K562 (cell line): ENCODE measurements around the gene CDK4. TPM values are rescaled to one million over a fixed set of nuclear protein-coding genes. Genes with fewer than 3 reads are reported as not detected.

Experiments
- AFF1 ChIP-seq, 2 experiments: fragments of 450-650 bp; IDR thresholded peaks; 2 replicates each; pipeline ENCODE4 v1.6.1; 2018; ENCODE audit warnings: mild to moderate bottlenecking in 2 of 2, low read depth in 1 of 2; ENCODE audit not compliant: partially characterized antibody in 2 of 2
- ARID1B ChIP-seq: fragments of 450-650 bp; IDR thresholded peaks from 2 replicates; pipeline ENCODE4 v1.6.1; 2016; ENCODE audit warnings: antibody characterized with exemption, mild to moderate bottlenecking, inconsistent platforms
- BDP1 ChIP-seq: IDR thresholded peaks from 3 replicates; pipeline ENCODE4 v1.6.1; 2011; ENCODE audit not compliant: insufficient read length, insufficient read depth
- CHD1 ChIP-seq: fragments of 200-600 bp; sonication (generic); IDR thresholded peaks from one replicate; pipeline ENCODE4 v1.6.1; 2012; ENCODE audit warnings: mild to moderate bottlenecking, moderate library complexity, low read length, inconsistent platforms
- HNRNPLL ChIP-seq: fragments of 200-400 bp; formaldehyde crosslinking; IDR thresholded peaks from 2 replicates; pipeline ENCODE4 v1.6.1; 2017; ENCODE audit warnings: low read length, low read depth, mild to moderate bottlenecking; ENCODE audit not compliant: poor library complexity, severe bottlenecking
- KDM1A ChIP-seq, 2 experiments: fragments of 450-650 bp; IDR thresholded peaks; 2 replicates each; pipeline ENCODE4 v1.6.1; 2016; ENCODE audit warnings: mild to moderate bottlenecking in 2 of 2
- PCBP1 ChIP-seq: fragments of 200-400 bp; formaldehyde crosslinking; IDR thresholded peaks from 2 replicates; pipeline ENCODE4 v1.6.1; 2018; ENCODE audit warnings: mild to moderate bottlenecking, low read depth, low read length; ENCODE audit not compliant: poor library complexity, severe bottlenecking
- PTTG1 ChIP-seq: fragments of 450-650 bp; IDR thresholded peaks from 2 replicates; pipeline ENCODE4 v1.6.1; 2016; ENCODE audit warnings: low read depth, mild to moderate bottlenecking, missing genetic modification characterization, missing compliant biosample characterization
- RCOR1 ChIP-seq, 2 experiments: IDR thresholded peaks; 2 replicates each; pipeline ENCODE4 v1.6.1; 2012; ENCODE audit warnings: low read depth in 2 of 2, low read length in 2 of 2, borderline replicate concordance in 1 of 2, improper control_type of control experiment in 1 of 2
- SPI1 ChIP-seq: IDR thresholded peaks from 2 replicates; pipeline ENCODE4 v1.6.1; 2011; ENCODE audit warnings: low read depth, low read length, control low read depth, borderline replicate concordance
- YY1 ChIP-seq, 3 experiments: IDR thresholded peaks; 2 replicates each; pipeline ENCODE4 v1.6.1; 2011; ENCODE audit warnings: low read length in 2 of 3, mild to moderate bottlenecking in 2 of 3, moderate library complexity in 2 of 3, borderline replicate concordance in 1 of 3, control low read depth in 1 of 3, low read depth in 1 of 3; ENCODE audit not compliant: insufficient read depth in 3 of 3, insufficient replicate concordance in 2 of 3, control insufficient read depth in 1 of 3, insufficient read length in 1 of 3; ENCODE audit errors: extremely low read depth in 1 of 3
- ZEB2 ChIP-seq: fragments of 450-650 bp; IDR thresholded peaks from 2 replicates; pipeline ENCODE4 v1.6.1; 2016
- ZNF134 ChIP-seq: fragments of 250-450 bp; sonication (Bioruptor Pico); conservative IDR thresholded peaks from 2 replicates; pipeline ENCODE4 v1.4.0; 2020
- ZNF398 ChIP-seq: fragments of 250-450 bp; sonication (Bioruptor Pico); IDR thresholded peaks from 2 replicates; pipeline ENCODE4 v1.8.0; 2021; ENCODE audit warnings: moderate library complexity, mild to moderate bottlenecking, inconsistent platforms
- polyA plus RNA-seq, 8 experiments: library from polyadenylated mRNA; depleted of rRNA in 4 of 8; stranded (reverse) in 5 of 8; unstranded in 3 of 8; fragments of >200 nt; fragmentation: Nextera tagmentation in 2 of 8; fragmentation: Illumina TruSeq in 1 of 8; extraction: Ambion mirVana in 2 of 8; extraction: Trizol in 1 of 8; gene quantifications; 2 replicates each; pipeline versions ENCODE4 v1.2.1 to v1.2.3, GENCODE V29; 2011 to 2014; ENCODE audit warnings: inconsistent platforms in 1 of 8, missing spikeins in 1 of 8
- total RNA-seq, 7 experiments: library from RNA; depleted of rRNA in 6 of 7; stranded (reverse); fragments of >200 nt in 6 of 7; fragmentation: Illumina TruSeq in 2 of 7; extraction: Trizol in 2 of 7; gene quantifications; 2 replicates each; pipeline versions ENCODE4 v1.2.1 to v1.2.3, GENCODE V29; 2011 to 2021; ENCODE audit warnings: low replicate concordance in 1 of 7
- TF ChIP-seq, protein P1 (sequence below): sonication (generic); formaldehyde crosslinking; IDR thresholded peaks from 2 replicates; pipeline ENCODE4 v1.4.0; 2020; ENCODE audit warnings: mild to moderate bottlenecking, missing genetic modification reagents
- TF ChIP-seq, protein P2 (sequence below): fragments of 250-450 bp; sonication (Bioruptor Pico); IDR thresholded peaks from 2 replicates; pipeline ENCODE4 v1.4.0; 2020; ENCODE audit warnings: borderline replicate concordance

CDK4 gene
- total and polyA plus RNA-seq, 9 of the 15 experiments (the other 6 are each of a cell fraction or from before 2014, with no cell fraction given): 37.8 to 436 (median 238) TPM

GRCh38 chr12:57756406-57757341, 4.6 kb upstream of the CDK4 start (continued):
- no peak for TF ChIP-seq PTTG1 (tag)
- no peak for TF ChIP-seq CHD1
- TF ChIP-seq ARID1B: no peak
- no peak for TF ChIP-seq PCBP1
- TF ChIP-seq, protein P1, sequence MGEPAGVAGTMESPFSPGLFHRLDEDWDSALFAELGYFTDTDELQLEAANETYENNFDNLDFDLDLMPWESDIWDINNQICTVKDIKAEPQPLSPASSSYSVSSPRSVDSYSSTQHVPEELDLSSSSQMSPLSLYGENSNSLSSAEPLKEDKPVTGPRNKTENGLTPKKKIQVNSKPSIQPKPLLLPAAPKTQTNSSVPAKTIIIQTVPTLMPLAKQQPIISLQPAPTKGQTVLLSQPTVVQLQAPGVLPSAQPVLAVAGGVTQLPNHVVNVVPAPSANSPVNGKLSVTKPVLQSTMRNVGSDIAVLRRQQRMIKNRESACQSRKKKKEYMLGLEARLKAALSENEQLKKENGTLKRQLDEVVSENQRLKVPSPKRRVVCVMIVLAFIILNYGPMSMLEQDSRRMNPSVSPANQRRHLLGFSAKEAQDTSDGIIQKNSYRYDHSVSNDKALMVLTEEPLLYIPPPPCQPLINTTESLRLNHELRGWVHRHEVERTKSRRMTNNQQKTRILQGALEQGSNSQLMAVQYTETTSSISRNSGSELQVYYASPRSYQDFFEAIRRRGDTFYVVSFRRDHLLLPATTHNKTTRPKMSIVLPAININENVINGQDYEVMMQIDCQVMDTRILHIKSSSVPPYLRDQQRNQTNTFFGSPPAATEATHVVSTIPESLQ (CRISPR knock-in tag): no peak
- TF ChIP-seq ZNF134 (CRISPR knock-in tag): no peak
- TF ChIP-seq, protein P2, sequence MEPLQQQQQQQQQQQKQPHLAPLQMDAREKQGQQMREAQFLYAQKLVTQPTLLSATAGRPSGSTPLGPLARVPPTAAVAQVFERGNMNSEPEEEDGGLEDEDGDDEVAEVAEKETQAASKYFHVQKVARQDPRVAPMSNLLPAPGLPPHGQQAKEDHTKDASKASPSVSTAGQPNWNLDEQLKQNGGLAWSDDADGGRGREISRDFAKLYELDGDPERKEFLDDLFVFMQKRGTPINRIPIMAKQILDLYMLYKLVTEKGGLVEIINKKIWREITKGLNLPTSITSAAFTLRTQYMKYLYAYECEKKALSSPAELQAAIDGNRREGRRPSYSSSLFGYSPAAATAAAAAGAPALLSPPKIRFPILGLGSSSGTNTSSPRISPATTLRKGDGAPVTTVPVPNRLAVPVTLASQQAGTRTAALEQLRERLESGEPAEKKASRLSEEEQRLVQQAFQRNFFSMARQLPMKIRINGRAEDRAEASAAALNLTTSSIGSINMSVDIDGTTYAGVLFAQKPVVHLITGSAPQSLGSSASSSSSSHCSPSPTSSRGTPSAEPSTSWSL (CRISPR knock-in tag): no peak
- no peak for TF ChIP-seq ZNF398 (CRISPR knock-in tag)
- no peak; a peak in 1 of 4 replicates for TF ChIP-seq RCOR1 (IDR thresholded peaks at IDR 0.05; ENCODE audit: borderline replicate concordance in 1 of 2, low read depth in 2 of 2, low read length in 2 of 2)
- TF ChIP-seq AFF1 (IDR thresholded peaks at IDR 0.05; ENCODE audit: low read depth in 1 of 2, partially characterized antibody in 2 of 2): no peak
- no peak for TF ChIP-seq HNRNPLL
- TF ChIP-seq BDP1: no peak
- no peak for TF ChIP-seq SPI1
- TF ChIP-seq YY1 (IDR thresholded peaks at IDR 0.05; ENCODE audit: borderline replicate concordance in 1 of 3, control insufficient read depth in 1 of 3, extremely low read depth in 1 of 3, insufficient read depth in 3 of 3, insufficient read length in 1 of 3, insufficient replicate concordance in 2 of 3, low read depth in 1 of 3, low read length in 2 of 3): peak in 2 of 3 experiments; percentile 71 to 79
- TF ChIP-seq ZEB2: no peak
- TF ChIP-seq KDM1A (IDR thresholded peaks at IDR 0.05): 0 out of 4 replicates have a peak, but pooled peaks of 1 of the 2 experiments have one; percentile 16
